Measurements from ENCODE around the gene SELENOI.

GRCh38 chr2:26298638-26299393, 47.1 kb upstream of the SELENOI start:
- TF ChIP-seq CTCF (IDR thresholded peaks at IDR 0.05; ENCODE audit: insufficient read depth, low read depth, low read length) (no peak), EZH2 (IDR thresholded peaks at IDR 0.05; ENCODE audit: insufficient read depth, low read length) (no peak)
